GM03348 (cell line): Measurements from ENCODE around the gene KIDINS220.

Experiments
- DNase-seq: peaks from one replicate; pipeline ENCODE4 v3.0.0; 2012; ENCODE audit warnings: low spot score

The KIDINS220 gene

GRCh38 chr2:8805278-8806210, 31.9 kb downstream of the KIDINS220 start:
- DNase-seq, result no peak

DNA sequence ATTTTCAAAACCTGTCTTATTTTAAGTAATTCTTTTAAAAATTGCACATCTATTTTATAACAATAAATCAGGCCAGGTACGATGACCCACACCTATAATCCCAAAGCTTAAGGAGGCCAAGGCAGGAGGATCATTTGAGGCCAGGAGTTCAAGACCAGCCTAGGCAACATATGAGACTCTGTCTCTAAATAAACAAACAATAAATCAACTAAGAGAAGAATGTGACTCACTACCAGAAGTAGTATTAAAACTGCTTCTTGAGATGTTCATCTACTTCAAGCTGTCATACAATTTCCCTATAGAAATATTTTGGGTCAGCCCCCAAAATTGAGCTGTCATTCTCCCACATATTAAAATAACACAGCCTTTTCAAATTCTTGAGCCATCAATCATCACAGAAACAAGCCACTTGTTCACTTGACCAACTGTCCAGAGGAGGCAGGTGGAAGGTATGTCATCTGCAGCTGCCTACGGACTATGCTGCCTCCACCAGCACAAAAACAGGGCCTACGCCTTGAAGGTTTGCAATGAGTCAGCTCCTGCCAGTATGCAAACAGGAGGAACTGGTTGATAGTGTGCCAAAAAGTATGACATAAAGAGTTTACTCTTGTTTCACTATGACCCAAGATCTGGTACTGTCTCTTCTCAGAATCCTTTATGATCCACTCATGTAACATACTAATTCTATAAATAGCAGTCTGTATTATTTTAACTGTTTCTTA, 33.6 kb downstream of the KIDINS220 start:
- peak; percentile 49 for DNase-seq

- DNase-seq, result no peak
Measured at GRCh38 chr2:8802741-8803140, 34.7 kb downstream of the KIDINS220 start.

DNA sequence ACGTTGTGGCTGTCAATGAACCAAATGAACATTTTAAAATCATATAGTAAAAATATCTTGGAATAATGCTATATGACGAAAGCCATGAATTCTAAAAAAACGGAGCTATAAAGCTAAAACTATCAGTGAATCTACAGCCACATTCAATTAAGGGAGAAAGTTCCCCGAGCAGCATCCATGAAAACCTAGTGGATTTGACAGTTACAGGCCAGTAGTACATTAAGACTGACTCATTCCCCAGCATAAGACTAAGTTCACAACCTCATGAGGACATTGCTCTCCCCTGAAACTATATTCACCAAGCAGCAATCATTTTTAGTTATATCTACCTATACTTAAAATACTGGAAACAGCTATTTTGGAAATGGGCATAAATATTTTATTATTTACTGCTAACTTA, 36.6 kb downstream of the KIDINS220 start:
- no peak for DNase-seq

DNA sequence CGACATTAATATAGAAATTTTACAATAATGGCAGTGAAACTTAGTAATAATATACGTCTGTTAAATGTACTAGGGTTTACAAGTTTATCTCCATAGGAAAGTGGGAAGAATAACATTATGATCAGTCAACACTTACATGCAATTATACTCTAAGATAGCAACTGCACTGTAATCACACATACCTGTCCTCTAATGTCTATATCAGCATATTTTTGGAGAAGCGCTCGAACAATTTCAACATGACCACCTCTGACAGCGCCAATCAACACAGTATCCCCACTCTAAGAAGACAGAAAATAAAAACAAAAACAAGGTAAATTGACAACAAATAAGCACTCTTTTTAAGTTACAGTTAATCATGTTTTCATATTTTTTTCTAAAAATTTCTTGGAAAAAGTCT, 37.2 kb downstream of the KIDINS220 start:
- DNase-seq, result no peak

DNA sequence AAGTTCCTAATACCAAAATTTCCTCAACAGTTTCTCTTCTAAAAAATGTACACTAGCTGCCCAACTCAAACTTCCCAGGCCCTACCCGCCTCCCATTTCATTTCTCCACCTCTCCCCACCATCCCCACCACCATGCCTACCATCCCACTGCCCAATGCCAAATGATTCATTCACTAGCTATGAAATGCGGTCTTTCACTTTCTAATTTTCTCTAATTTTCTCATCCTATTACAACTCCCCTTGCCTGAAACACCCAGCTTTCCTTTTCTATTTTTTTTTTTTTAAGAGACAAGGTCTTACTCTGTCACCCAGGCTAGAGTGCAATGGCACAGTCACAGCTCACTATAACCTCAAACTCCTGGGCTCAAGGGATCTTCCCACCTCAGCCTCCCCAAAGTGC, 38.4 kb downstream of the KIDINS220 start:
- DNase-seq, result no peak

DNA sequence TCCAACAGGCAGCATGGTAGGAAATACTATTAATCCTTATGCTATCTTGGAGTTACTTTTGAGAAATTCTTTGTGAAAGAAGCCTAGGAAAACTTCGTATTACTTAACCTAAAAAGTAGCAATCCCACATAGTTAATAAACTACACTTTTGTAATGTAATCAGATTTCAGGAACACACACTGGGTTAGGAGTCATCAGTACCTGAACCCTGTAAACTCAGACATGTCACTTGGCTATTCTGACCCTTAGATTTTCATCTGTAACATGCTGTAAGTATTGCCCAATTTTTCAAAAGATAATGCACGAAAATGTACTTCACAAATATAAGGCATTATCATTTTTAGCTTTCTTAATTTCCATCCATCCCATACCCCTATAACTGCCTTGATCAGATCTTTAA, 39.0 kb downstream of the KIDINS220 start:
- no peak for DNase-seq

- DNase-seq, result no peak
Measured at GRCh38 chr2:8797682-8798081, 39.7 kb downstream of the KIDINS220 start.

DNA sequence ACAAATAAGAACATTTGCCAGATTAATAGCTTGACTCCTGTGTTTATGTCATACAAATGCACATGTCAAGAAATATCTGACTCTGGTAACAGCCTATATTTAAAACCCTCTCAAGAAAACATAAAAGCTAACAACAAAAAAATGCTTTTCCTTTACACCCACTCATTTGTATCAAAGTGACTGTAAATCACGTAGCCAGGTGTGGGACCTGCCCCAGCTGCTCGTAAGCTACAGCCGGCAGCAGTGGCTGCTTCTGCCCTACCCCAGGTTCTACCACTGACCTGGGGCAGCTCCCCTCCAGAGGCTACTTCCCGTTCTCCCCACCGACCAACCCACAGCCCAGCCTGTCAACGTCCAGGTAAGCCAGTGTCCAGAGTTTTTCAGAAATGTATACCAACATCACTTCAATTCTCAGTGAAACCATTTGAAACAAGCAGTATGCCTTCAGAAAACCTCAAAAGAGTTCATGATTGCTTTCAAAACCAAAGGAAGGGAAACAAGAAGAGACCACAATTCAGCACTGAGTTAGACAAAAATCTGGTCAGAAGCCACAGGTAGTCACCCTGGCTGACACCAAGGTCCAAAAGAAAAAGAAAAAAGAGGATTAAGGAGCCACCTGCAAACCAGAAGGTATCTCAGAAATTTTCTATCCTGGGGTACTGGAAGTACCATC, 40.4 kb downstream of the KIDINS220 start:
- no peak for DNase-seq

- DNase-seq, result no peak
Measured at GRCh38 chr2:8796315-8796848, 41.0 kb downstream of the KIDINS220 start.

DNA sequence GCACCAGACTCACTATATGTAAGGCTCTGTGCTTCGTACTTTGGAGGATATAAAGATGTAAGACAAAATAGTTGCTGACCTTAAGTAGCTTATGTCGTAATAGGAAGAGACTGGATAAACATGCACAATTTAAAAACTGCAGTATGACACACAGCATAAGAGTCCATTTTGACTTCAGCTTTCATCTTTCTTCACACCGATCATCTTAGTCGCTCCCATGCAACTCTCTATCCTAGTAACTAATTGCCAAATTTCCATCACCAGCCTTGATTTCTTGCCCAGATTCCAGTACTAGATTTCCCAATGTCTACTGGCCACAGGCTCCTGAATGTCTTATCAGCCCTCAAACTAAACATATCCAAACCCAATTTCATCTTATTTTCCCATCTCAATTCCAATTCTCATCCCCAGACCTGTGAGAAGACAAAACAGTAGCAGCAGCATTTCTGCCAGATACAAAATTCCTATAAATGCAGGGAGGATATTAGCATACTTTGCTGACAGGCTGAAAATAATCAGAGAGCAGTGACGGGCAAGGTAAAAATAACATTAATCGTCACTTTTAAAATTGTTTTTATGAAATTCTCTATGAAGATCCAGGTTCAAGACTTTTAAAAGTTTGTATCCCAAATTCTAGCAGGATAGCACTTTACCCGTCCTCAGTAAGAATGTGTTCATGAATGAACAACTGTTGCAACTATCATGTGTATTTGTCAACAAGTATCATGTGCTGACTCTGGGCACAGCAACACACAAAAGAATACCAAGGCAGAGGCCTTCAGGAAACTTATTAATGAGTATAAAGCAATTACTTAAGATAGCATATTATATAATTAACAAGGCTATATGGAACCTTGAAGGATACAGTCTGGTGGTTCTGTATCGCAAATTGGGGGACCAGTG, 42.2 kb downstream of the KIDINS220 start:
- peak; percentile 53 for DNase-seq

DNA sequence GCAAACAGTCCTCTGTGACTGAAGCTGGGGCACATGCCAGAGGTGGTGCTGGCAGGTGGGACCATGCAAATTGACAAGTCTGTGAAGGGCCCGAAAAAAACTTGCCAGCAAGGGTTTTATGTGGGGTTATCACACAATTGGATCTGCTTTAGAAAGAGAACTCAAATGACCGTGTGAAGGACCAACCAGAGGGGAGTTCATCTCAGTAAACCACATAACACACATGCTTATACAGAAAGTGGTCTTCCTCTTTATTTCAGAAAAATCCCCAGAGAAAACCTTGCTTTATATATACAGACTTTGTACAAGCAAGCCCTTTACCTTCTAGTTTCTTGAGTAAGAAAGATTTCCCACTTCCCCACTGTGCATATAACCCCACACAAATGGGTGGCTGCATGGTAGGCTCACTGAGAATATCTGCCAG, 46.7 kb downstream of the KIDINS220 start:
- DNase-seq, result no peak

GRCh38 chr2:8786463-8786862, 51.0 kb downstream of the KIDINS220 start:
- DNase-seq, result no peak

DNA sequence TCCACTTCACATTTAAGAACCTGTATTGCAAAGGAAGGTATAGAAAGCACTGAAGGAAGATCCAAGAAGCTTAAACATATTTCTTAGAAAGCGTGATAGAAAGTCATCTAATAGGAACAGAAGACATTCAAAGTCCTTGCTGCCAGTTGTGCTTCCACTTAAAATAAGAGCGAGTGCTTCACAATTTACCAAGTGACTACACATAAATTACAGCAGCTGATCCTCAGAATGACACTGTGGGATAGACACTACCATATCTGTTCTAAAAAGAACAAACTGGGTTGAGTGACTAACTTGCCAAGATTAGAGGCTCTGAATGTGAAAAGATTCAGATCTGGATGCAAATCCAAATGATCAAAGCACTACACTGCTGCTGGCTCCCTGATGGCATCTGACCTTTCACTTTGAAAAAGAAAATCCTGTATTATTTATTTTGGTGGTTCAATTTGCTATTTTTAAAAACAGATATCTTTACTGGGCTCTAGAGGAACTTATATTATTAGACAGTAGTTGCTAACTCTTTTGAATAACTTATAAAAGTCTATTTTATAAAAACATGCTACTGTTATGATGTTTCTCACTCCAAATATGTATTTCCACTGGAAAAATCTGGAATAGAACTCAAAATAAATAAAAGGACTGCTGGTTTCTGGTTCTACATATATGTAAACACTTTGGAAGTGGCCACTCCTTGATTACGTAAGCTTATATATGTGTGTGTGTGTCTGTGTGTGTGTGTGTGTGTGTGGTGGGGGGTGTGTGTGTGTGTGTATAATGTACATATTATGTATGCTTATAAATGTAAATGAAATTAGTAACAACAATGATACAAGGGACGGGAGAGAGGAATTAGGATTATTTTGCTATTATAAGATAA, 57.4 kb downstream of the KIDINS220 start:
- no peak for DNase-seq

DNA sequence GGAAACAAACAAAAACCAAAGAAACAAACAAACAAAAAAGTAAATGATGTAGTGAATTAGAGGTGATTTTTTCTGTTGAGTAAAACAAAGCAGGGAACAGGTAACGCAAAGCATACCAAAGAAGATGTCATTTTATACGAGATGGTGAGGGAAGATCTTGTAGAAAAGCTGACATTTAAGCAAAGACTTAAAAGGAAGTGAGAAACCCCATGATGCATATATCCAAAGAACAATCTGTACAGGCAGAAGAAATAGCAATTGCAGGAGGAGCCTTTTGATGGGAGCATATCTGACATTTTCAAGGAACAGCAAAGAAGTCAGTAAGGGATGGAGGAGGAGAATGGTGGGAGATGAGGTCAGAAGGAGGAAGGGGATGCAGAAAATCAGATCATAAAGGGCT, 63.0 kb downstream of the KIDINS220 start:
- DNase-seq, result no peak

- DNase-seq, result no peak
Measured at GRCh38 chr2:8767324-8767723, 70.1 kb downstream of the KIDINS220 start.

GRCh38 chr2:8761529-8762164, 75.8 kb downstream of the KIDINS220 start:
- DNase-seq, result peak; percentile 67

GRCh38 chr2:8756716-8757115, 80.7 kb downstream of the KIDINS220 start:
- DNase-seq, result no peak

DNA sequence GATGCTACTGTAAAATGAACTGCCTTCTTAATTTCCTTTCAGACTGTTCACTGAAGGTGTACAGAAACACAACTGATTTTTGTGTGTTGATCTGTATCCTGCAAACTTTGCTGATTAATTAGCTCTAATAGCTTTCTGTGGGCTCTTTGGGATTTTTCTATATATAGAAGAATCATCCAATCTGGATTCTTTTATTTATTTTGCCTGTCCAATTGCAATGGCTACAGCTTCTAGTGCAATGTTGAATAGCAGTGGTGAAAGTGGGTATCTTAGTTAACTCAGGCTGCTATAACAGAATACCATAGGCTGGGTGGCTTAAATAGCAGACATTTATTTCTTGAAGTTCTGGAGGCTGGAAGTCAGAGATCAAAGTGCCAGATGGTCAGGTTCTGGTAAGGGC, 81.2 kb downstream of the KIDINS220 start:
- no peak for DNase-seq
